Tibial nerve (tissue), 4 donors: Measurements from ENCODE around the gene OR11G2.

Experiments used
- CTCF ChIP-seq, 5 experiments: fragments of 200-600 bp in 3 of 5; fragments of 450-650 bp in 2 of 5; sonication (generic) in 3 of 5; IDR thresholded peaks; one replicate each; pipeline ENCODE4 v1.5.1; 2016 to 2019; ENCODE audit warnings: antibody characterized with exemption in 5 of 5, mild to moderate bottlenecking in 3 of 5, moderate library complexity in 2 of 5
- EP300 ChIP-seq, 2 donors: sonication (generic); formaldehyde crosslinking; IDR thresholded peaks; one replicate each; pipeline ENCODE4 v1.6.1; 2017; ENCODE audit warnings: antibody characterized with exemption in 2 of 2, mild to moderate bottlenecking in 1 of 2
- POLR2A ChIP-seq, 2 donors: fragments of 450-650 bp; IDR thresholded peaks; one replicate each; pipeline ENCODE4 v1.6.1; 2017; ENCODE audit warnings: antibody characterized with exemption in 2 of 2, mild to moderate bottlenecking in 2 of 2, moderate library complexity in 2 of 2

DNA sequence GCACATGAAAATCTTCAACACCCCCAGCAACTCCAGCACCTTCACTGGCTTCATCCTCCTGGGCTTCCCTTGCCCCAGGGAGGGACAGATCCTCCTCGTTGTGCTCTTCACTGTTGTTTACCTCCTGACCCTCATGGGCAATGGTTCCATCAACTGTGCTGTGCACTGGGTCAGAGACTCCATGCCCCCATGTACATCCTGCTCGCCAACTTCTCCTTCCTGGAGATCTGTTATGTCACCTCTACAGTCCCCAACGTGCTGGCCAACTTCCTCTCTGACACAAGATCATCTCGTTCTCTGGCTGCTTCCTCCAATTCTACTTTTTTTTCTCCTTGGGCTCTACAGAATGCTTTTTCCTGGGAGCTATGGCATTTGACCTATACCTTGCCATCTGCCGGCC lies 11.5 kb upstream of the OR11G2 start:
- TF ChIP-seq EP300 (IDR thresholded peaks at IDR 0.05) (no peak), CTCF (IDR thresholded peaks at IDR 0.05) (no peak), POLR2A (IDR thresholded peaks at IDR 0.05) (no peak)
